NOMO-1 treated with dmso at 0.1 percent for 144 hours (cell line): ENCODE measurements around the gene CT47A7.
"Not testable (repeated sequence)": the region's sequence is repeated elsewhere in the genome, so short reads cannot be mapped to it uniquely, and the experiment has no call there.

Source experiments
- DNase-seq: peaks from one replicate; lab custom pipeline; 2025; ENCODE audit not compliant: unreplicated experiment; lab: John Stamatoyannopoulos, UW

CT47A7 gene

GRCh38 chrX:120956500-120956899, at the start of gene CT47A7:
TSS of gene CT47A7 (minus strand) at chrX:120956600. CDS start at chrX:120956345, 255 bp downstream.
- DNase-seq = not testable (repeated sequence)

DNA sequence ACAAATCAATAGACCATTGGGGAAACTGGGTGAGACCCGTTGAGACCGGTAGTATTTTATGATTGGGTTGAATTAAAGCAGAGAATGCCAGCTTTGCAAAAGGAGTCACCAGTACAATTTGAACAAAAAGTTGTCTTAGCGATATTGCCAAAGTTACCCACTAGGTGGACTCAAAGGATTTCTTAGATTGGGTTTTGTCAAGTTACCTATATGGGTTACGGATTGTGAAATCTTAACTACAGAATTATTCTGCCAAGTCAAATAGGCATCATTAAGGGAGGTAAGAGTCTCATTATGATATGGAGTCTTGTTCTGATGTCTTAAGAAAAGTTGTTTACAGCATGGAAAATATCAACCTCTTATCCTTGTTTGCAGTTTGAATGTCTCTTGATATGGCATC, 44.2 kb upstream of the CT47A7 start:
- DNase-seq = no peak

GRCh38 chrX:120999413-120999812, 43.0 kb upstream of the CT47A7 start:
- DNase-seq = no peak

GRCh38 chrX:120985660-120986059, 29.3 kb upstream of the CT47A7 start, which contains the start of gene CT47A1:
TSS of gene CT47A1 (minus strand) at chrX:120985760. CDS start at chrX:120985529, 231 bp downstream.
- DNase-seq = not testable (repeated sequence)
